ENCODE data around the gene ACOT4.
"Not testable (repeated sequence)": the region's sequence is repeated elsewhere in the genome, so short reads cannot be mapped to it uniquely, and the experiment has no call there.

- not testable (repeated sequence) for TF ChIP-seq CTCF (IDR thresholded peaks at IDR 0.05 in 8 of 11, conservative IDR thresholded peaks at IDR 0.05 in 3 of 11); POLR2A (IDR thresholded peaks at IDR 0.05)
These were observed 29.4 kb upstream of the ACOT4 start for GRCh38 chr14:73562256-73562655.
